Esophagus squamous epithelium (tissue), 4 donors: Measurements from ENCODE around the gene EIF5A2.

Source experiments
- CTCF ChIP-seq, 6 experiments: fragments of 450-650 bp in 4 of 6; fragments of 200-600 bp in 2 of 6; sonication (generic) in 2 of 6; IDR thresholded peaks; one replicate each; pipeline ENCODE4 v1.5.1; 2016 to 2019; ENCODE audit warnings: antibody characterized with exemption in 6 of 6, mild to moderate bottlenecking in 4 of 6, moderate library complexity in 4 of 6
- POLR2A ChIP-seq, 4 donors: fragments of 450-650 bp; IDR thresholded peaks; one replicate each; pipeline ENCODE4 v1.6.1; 2017; ENCODE audit warnings: antibody characterized with exemption in 4 of 4, mild to moderate bottlenecking in 4 of 4, moderate library complexity in 3 of 4

- TF ChIP-seq CTCF (IDR thresholded peaks at IDR 0.05) (no peak), POLR2A (IDR thresholded peaks at IDR 0.05) (peak in 2 of 4 donors; percentile 29 to 66)
These were observed at the start of gene EIF5A2 for GRCh38 chr3:170908235-170909116.
